K562 (cell line): ENCODE results near the gene NISCH. TPM values are rescaled to one million over a fixed set of nuclear protein-coding genes. Genes with fewer than 3 reads are reported as not detected.
A peak's percentile ranks its signal among the peaks of the same experiment; 100 is the strongest.

Source experiments
- AFF4 ChIP-seq: sonication (generic); formaldehyde crosslinking; IDR thresholded peaks from 2 replicates; pipeline ENCODE4 v1.8.0; 2023; ENCODE audit warnings: mild to moderate bottlenecking, missing genetic modification reagents
- BRD4 ChIP-seq: fragments of 200-600 bp; sonication (generic); IDR thresholded peaks from 2 replicates; pipeline ENCODE4 v1.6.1; 2017; ENCODE audit warnings: inconsistent platforms
- CC2D1A ChIP-seq: fragments of 450-650 bp; IDR thresholded peaks from 2 replicates; pipeline ENCODE4 v1.6.1; 2017; ENCODE audit warnings: mild to moderate bottlenecking
- CSDE1 ChIP-seq, 2 experiments: fragments of 450-650 bp; IDR thresholded peaks; 2 replicates each; pipeline ENCODE4 v1.6.1; 2016; ENCODE audit warnings: mild to moderate bottlenecking in 1 of 2
- DDX20 ChIP-seq: fragments of 450-650 bp; IDR thresholded peaks from 2 replicates; pipeline ENCODE4 v1.6.1; 2016; ENCODE audit warnings: missing genetic modification characterization, low read depth, mild to moderate bottlenecking, missing compliant biosample characterization, moderate library complexity
- HBP1 ChIP-seq: fragments of 450-650 bp; formaldehyde crosslinking; IDR thresholded peaks from 2 replicates; pipeline ENCODE4 v1.4.0; 2022; ENCODE audit warnings: missing genetic modification characterization
- HDAC2 ChIP-seq: fragments of 450-650 bp; IDR thresholded peaks from 2 replicates; pipeline ENCODE4 v1.6.1; 2016; ENCODE audit warnings: mild to moderate bottlenecking
- HEY1 ChIP-seq: fragments of 250-450 bp; sonication (Bioruptor Pico); IDR thresholded peaks from 2 replicates; pipeline ENCODE4 v1.5.0; 2020; ENCODE audit warnings: mild to moderate bottlenecking, moderate library complexity, borderline replicate concordance
- L3MBTL2 ChIP-seq: fragments of 450-650 bp; IDR thresholded peaks from 2 replicates; pipeline ENCODE4 v1.6.1; 2016; ENCODE audit warnings: mild to moderate bottlenecking, moderate library complexity
- NFIC ChIP-seq: fragments of 450-650 bp; IDR thresholded peaks from 2 replicates; pipeline ENCODE4 v1.6.1; 2017; ENCODE audit warnings: mild to moderate bottlenecking, inconsistent platforms
- NFYB ChIP-seq: IDR thresholded peaks from 2 replicates; pipeline ENCODE4 v1.6.1; 2011; ENCODE audit warnings: mild to moderate bottlenecking, moderate library complexity; ENCODE audit not compliant: insufficient read length; ENCODE audit errors: extremely low read depth
- RAD21 ChIP-seq, 2 experiments: fragments of 250-450 bp in 1 of 2; fragments of 450-650 bp in 1 of 2; sonication (Bioruptor Pico) in 1 of 2; formaldehyde crosslinking in 1 of 2; IDR thresholded peaks in 1 of 2; conservative IDR thresholded peaks in 1 of 2; 2 replicates each; pipeline versions ENCODE4 v1.4.0 to v1.8.0; 2020 to 2022; ENCODE audit warnings: mild to moderate bottlenecking in 2 of 2, moderate library complexity in 1 of 2
- SP1 ChIP-seq: sonication (generic); formaldehyde crosslinking; IDR thresholded peaks from 2 replicates; pipeline ENCODE4 v1.8.1; 2022; ENCODE audit warnings: mild to moderate bottlenecking, missing genetic modification reagents
- TBP ChIP-seq: optimal IDR thresholded peaks from 2 replicates; pipeline ENCODE3; 2011; ENCODE audit warnings: low read depth, low read length, improper control_type of control experiment
- YY1 ChIP-seq, 3 experiments: IDR thresholded peaks; 2 replicates each; pipeline ENCODE4 v1.6.1; 2011; ENCODE audit warnings: low read length in 2 of 3, mild to moderate bottlenecking in 2 of 3, moderate library complexity in 2 of 3, borderline replicate concordance in 1 of 3, control low read depth in 1 of 3, low read depth in 1 of 3; ENCODE audit not compliant: insufficient read depth in 3 of 3, insufficient replicate concordance in 2 of 3, control insufficient read depth in 1 of 3, insufficient read length in 1 of 3; ENCODE audit errors: extremely low read depth in 1 of 3
- ZFP91 ChIP-seq: sonication (generic); formaldehyde crosslinking; IDR thresholded peaks from 2 replicates; pipeline ENCODE4 v1.8.0; 2022; ENCODE audit warnings: mild to moderate bottlenecking, missing genetic modification reagents
- ZFX ChIP-seq: sonication (generic); formaldehyde crosslinking; IDR thresholded peaks from 2 replicates; pipeline ENCODE4 v1.8.0; 2022; ENCODE audit warnings: mild to moderate bottlenecking, missing genetic modification reagents, moderate library complexity
- ZNF384 ChIP-seq: IDR thresholded peaks from 2 replicates; pipeline ENCODE4 v1.6.1; 2012; ENCODE audit warnings: low read depth, low read length, improper control_type of control experiment
- ZNF696 ChIP-seq: fragments of 250-450 bp; sonication (Bioruptor Pico); conservative IDR thresholded peaks from 2 replicates; pipeline ENCODE4 v1.4.0; 2020; ENCODE audit warnings: mild to moderate bottlenecking, moderate library complexity
- polyA plus RNA-seq, 8 experiments: library from polyadenylated mRNA; depleted of rRNA in 4 of 8; stranded (reverse) in 5 of 8; unstranded in 3 of 8; fragments of >200 nt; fragmentation: Nextera tagmentation in 2 of 8; fragmentation: Illumina TruSeq in 1 of 8; extraction: Ambion mirVana in 2 of 8; extraction: Trizol in 1 of 8; gene quantifications; 2 replicates each; pipeline versions ENCODE4 v1.2.1 to v1.2.3, GENCODE V29; 2011 to 2014; ENCODE audit warnings: inconsistent platforms in 1 of 8, missing spikeins in 1 of 8
- total RNA-seq, 7 experiments: library from RNA; depleted of rRNA in 6 of 7; stranded (reverse); fragments of >200 nt in 6 of 7; fragmentation: Illumina TruSeq in 2 of 7; extraction: Trizol in 2 of 7; gene quantifications; 2 replicates each; pipeline versions ENCODE4 v1.2.1 to v1.2.3, GENCODE V29; 2011 to 2021; ENCODE audit warnings: low replicate concordance in 1 of 7

NISCH gene
- total and polyA plus RNA-seq, 9 of the 15 experiments (the other 6 are each of a cell fraction or from before 2014, with no cell fraction given): 0.44 to 43.5 (median 23.4) TPM

GRCh38 chr3:52533623-52534280, 78.3 kb downstream of the NISCH start, which contains the start of gene NT5DC2 (continued):
- no peak for TF ChIP-seq AFF4
- no peak for TF ChIP-seq HEY1 (CRISPR knock-in tag)
- TF ChIP-seq NFIC: 0 out of 2 replicates have a peak, but pooled peaks have one; percentile 35
- TF ChIP-seq HDAC2: no peak
- TF ChIP-seq HBP1 (CRISPR knock-in tag): no peak
- TF ChIP-seq ZNF384: no peak
- TF ChIP-seq CC2D1A: peak; percentile 99
- TF ChIP-seq ZNF696 (CRISPR knock-in tag): no peak
- no peak for TF ChIP-seq CSDE1 (IDR thresholded peaks at IDR 0.05)
- TF ChIP-seq DDX20 (tag): no peak
- TF ChIP-seq YY1 (IDR thresholded peaks at IDR 0.05; ENCODE audit: borderline replicate concordance in 1 of 3, control insufficient read depth in 1 of 3, extremely low read depth in 1 of 3, insufficient read depth in 3 of 3, insufficient read length in 1 of 3, insufficient replicate concordance in 2 of 3, low read depth in 1 of 3, low read length in 2 of 3): peak in 2 of 3 experiments; percentile 68 to 82
- no peak for TF ChIP-seq RAD21 (CRISPR knock-in tag; conservative IDR thresholded peaks at IDR 0.05 in 1 of 2, IDR thresholded peaks at IDR 0.05 in 1 of 2)
- TF ChIP-seq ZFX: no peak
- TF ChIP-seq TBP: peak; percentile 12
- no peak for TF ChIP-seq SP1
- no peak for TF ChIP-seq L3MBTL2
- no peak for TF ChIP-seq ZFP91 (CRISPR knock-in tag)
- TF ChIP-seq NFYB: no peak
- TF ChIP-seq BRD4: no peak
